ENCODE data around the gene TMEM191C. TPM values are rescaled to one million over a fixed set of nuclear protein-coding genes. Genes with fewer than 3 reads are reported as not detected.

The TMEM191C gene
- total RNA-seq, 1 donor from 2014 or later: 4.8 TPM

GRCh38 chr22:21443057-21443734, 24.0 kb upstream of the TMEM191C start:
- no peak overlapping the region for H3K4me3 ChIP-seq (ENCODE audit: low read depth, low read length)
- DNase-seq (ENCODE audit: low read depth): no peak
- no peak for TF ChIP-seq CTCF (IDR thresholded peaks at IDR 0.05; ENCODE audit: insufficient read depth, low read length, poor library complexity, severe bottlenecking)
- no peaks in the 10 kb centered on the region for H3K27me3 ChIP-seq (ENCODE audit: control insufficient read depth, insufficient read depth, low read length)
- H3K36me3 ChIP-seq (ENCODE audit: control insufficient read depth, insufficient read depth, low read length): no peaks in the 10 kb centered on the region

- no peak for TF ChIP-seq CTCF (IDR thresholded peaks at IDR 0.05; ENCODE audit: insufficient read depth, low read length, poor library complexity, severe bottlenecking)
- H3K36me3 ChIP-seq (ENCODE audit: control insufficient read depth, insufficient read depth, low read length): no peaks in the 10 kb centered on the region
- DNase-seq (ENCODE audit: low read depth): no peak
- H3K4me3 ChIP-seq (ENCODE audit: low read depth, low read length): no peak overlapping the region
- no peaks in the 10 kb centered on the region for H3K27me3 ChIP-seq (ENCODE audit: control insufficient read depth, insufficient read depth, low read length)
These were observed 23.3 kb upstream of the TMEM191C start for GRCh38 chr22:21443735-21444421.

DNA sequence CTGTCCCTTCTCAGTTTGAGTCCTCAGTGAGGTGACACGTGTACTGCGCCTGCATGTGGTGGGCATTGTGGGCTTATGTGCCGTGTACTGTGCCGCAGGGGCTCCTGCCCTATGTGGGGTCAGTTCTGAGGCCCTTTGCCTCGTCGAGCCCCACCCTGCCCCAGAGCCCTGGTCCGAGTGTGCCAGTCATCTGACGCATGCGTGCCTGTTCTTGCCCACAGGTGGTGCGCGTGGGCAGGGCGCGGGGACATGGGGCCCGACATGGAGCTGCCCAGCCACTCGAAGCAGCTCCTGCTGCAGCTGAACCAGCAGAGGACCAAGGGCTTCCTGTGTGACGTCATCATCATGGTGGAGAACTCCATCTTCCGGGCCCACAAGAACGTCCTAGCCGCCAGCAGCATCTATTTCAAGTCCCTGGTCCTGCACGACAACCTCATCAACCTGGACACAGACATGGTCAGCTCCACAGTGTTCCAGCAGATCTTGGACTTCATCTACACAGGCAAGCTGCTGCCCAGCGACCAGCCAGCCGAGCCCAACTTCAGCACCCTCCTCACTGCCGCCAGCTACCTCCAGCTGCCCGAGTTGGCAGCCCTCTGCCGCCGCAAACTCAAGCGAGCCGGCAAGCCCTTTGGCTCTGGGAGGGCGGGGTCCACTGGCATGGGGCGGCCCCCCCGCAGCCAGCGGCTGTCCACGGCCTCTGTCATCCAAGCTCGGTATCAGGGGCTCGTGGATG, 22.3 kb upstream of the TMEM191C start:
- Histone ChIP-seq H3K27me3 (ENCODE audit: control insufficient read depth, insufficient read depth, low read length) (no peaks in the 10 kb centered on the region), H3K36me3 (ENCODE audit: control insufficient read depth, insufficient read depth, low read length) (no peaks in the 10 kb centered on the region), H3K4me3 (ENCODE audit: low read depth, low read length) (no peak overlapping the region)
- no peak for DNase-seq (ENCODE audit: low read depth)
- no peak for TF ChIP-seq CTCF (IDR thresholded peaks at IDR 0.05; ENCODE audit: insufficient read depth, low read length, poor library complexity, severe bottlenecking)

GRCh38 chr22:21445437-21446127, 21.6 kb upstream of the TMEM191C start:
- H3K36me3 ChIP-seq (ENCODE audit: control insufficient read depth, insufficient read depth, low read length): no peaks in the 10 kb centered on the region
- DNase-seq (ENCODE audit: low read depth): no peak
- no peak for TF ChIP-seq CTCF (IDR thresholded peaks at IDR 0.05; ENCODE audit: insufficient read depth, low read length, poor library complexity, severe bottlenecking)
- H3K27me3 ChIP-seq (ENCODE audit: control insufficient read depth, insufficient read depth, low read length): no peaks in the 10 kb centered on the region
- H3K4me3 ChIP-seq (ENCODE audit: low read depth, low read length): no peak overlapping the region

- Histone ChIP-seq H3K27me3 (ENCODE audit: control insufficient read depth, insufficient read depth, low read length) (no peaks in the 10 kb centered on the region), H3K36me3 (ENCODE audit: control insufficient read depth, insufficient read depth, low read length) (no peaks in the 10 kb centered on the region), H3K4me3 (ENCODE audit: low read depth, low read length) (no peak overlapping the region)
- no peak for TF ChIP-seq CTCF (IDR thresholded peaks at IDR 0.05; ENCODE audit: insufficient read depth, low read length, poor library complexity, severe bottlenecking)
- no peak for DNase-seq (ENCODE audit: low read depth)
These were observed 20.9 kb upstream of the TMEM191C start for GRCh38 chr22:21446128-21446826.
